GM12872 (cell line): ENCODE measurements around the gene DDX56.

Source experiments
- CTCF ChIP-seq: IDR thresholded peaks from 3 replicates; pipeline ENCODE4 v1.5.1; 2011; ENCODE audit warnings: low read depth, mild to moderate bottlenecking, low read length, moderate library complexity; ENCODE audit not compliant: insufficient read depth

The DDX56 gene

GRCh38 chr7:44617225-44617890, 43.6 kb upstream of the DDX56 start:
- no peak for TF ChIP-seq CTCF

DNA sequence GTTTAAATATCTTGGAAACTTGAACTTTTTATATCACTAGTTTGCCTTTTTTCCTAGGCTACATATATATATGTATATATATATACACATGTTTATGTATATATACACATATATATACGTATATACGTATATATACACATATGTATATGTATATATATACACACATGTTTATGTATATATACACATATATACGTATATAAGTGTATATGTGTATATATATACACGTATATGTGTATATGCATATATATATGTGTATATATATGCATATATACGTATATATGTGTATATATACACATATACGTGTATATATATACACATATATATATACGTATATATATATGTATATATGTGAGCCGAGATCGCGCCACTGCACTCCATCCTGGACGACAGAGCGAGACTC, 42.8 kb upstream of the DDX56 start:
- TF ChIP-seq CTCF = no peak

- no peak for TF ChIP-seq CTCF
Measured at GRCh38 chr7:44615793-44616192, 42.1 kb upstream of the DDX56 start.

DNA sequence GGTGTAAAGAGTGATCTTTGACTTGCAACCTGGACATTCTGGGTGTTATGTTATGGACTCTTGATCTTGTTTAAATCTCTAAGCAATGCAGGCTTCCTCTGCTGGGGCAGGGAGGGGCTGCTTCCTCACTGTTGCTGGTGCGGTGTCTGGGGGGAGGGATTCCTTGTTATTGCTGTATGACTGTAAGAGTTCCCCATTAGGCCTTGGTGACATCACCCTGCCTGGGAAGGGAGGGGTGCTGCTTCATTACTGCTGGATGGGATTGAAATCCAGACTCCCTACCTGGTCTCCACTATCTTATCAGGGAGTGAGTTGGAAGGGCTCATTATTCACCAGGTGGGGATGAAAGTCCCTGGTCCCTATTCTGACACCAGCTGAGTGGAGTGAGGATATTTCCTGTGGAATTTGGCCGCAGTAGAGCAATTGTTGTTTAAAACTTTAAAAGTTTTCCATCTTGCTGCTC, 41.5 kb upstream of the DDX56 start:
- TF ChIP-seq CTCF = no peak

- TF ChIP-seq CTCF = no peak
Measured at GRCh38 chr7:44609829-44610228, 36.1 kb upstream of the DDX56 start.

DNA sequence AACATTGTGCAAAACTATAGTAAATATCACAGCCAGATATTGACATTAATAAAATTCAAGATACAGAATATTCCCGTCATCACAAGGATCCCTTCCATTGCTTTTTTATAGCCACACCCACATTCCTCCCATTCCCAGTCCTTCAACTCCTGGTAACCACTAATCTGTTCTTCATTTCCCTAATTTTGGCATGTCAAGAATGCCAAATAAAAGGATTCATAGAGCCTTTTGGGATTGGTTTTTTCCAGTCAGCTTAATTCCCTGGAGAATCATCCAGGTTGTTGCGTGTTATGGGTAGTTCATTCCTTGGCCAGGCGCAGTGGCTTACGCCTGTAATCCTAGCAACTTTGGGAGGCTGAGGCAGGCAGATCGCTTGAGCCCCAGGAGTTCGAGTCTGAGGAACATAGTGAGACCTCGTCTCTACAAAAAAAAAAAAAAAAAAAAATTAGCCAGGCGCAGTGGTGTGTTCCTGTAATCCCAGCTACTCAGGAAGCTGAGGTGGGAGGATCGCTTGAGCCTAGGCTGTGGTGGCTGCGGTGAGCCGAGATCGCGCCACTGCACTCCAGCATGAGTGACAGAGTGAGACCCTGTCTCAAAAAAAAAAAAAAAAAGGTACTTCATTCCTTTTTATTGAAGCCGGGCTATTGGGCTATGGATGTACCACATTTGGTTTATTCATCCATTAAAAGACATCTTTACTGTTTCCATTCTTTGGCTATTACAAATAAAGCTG, 35.4 kb upstream of the DDX56 start:
- no peak for TF ChIP-seq CTCF

DNA sequence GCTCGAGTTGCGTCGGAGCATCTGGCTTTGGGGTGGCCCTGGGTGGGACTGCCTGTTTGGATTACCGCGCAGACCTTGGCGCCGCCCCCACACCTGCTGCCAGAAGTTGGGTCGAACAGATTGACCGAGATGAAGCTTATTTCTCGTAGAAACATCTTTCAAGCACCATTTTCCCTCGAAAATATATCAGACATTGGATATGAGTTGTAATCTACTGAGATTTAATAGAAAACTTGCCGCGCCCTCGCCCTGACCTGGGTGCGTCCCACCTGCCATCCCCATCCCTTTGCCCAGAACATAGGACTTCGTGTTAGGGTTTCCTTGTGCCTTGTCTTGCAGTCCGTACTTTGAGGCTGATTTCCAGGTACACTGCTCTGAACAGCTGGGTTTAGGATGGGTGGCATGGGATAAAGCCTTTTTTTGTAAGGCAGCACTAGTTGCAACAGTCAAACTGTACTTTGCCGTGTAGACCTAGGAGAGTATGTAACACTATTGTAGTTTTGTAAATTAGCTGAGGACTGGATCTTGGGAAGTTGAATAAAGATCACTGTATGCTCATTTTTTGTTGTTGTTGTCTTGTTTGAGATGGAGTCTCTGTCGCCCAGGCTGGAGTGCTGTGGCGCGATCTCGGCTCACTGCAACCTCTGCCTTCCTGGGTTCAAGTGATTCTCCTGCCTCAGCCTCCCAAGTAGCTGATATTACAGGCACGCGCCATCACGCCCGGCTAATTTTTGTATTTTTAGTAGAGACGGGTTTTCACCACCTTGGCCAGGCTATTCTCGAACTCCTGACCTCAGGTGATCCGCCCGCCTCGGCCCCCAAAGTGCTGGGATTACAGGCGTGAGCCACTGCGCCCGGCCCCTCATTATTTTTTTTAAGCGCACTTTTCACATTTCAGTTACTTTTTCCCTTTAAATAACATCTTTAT, 33.7 kb upstream of the DDX56 start:
- TF ChIP-seq CTCF = no peak
